GM12873 (cell line): ENCODE measurements around the gene GNAO1.

Experiments used
- TF ChIP-seq, protein P1 (sequence below): IDR thresholded peaks from 2 replicates; pipeline ENCODE4 v1.5.1; 2012; ENCODE audit warnings: low read depth, mild to moderate bottlenecking, moderate library complexity, low read length, control low read depth; ENCODE audit not compliant: insufficient read depth; ENCODE audit errors: missing control alignments

GNAO1 gene

DNA sequence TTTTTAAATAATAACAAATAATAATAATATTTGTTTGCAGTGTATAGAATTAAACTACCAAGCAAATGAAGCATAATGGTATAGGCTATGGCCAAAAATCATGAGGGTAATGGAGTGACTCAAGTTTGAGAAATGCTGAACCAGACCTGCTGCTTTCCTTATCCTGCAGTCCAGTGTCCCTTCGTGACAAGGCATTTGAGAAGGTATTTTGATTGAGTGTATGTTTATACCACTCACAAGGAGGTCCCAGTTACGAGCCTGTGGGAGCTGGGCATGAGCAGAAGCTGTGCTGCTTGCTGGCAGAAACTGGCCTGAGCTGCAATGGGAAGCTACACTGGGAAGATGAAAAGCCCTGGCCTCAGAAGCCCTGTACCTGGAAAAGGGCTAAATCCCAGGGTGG is 50.3 kb downstream of the GNAO1 start:
- TF ChIP-seq, protein P1, sequence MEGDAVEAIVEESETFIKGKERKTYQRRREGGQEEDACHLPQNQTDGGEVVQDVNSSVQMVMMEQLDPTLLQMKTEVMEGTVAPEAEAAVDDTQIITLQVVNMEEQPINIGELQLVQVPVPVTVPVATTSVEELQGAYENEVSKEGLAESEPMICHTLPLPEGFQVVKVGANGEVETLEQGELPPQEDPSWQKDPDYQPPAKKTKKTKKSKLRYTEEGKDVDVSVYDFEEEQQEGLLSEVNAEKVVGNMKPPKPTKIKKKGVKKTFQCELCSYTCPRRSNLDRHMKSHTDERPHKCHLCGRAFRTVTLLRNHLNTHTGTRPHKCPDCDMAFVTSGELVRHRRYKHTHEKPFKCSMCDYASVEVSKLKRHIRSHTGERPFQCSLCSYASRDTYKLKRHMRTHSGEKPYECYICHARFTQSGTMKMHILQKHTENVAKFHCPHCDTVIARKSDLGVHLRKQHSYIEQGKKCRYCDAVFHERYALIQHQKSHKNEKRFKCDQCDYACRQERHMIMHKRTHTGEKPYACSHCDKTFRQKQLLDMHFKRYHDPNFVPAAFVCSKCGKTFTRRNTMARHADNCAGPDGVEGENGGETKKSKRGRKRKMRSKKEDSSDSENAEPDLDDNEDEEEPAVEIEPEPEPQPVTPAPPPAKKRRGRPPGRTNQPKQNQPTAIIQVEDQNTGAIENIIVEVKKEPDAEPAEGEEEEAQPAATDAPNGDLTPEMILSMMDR = no peak

DNA sequence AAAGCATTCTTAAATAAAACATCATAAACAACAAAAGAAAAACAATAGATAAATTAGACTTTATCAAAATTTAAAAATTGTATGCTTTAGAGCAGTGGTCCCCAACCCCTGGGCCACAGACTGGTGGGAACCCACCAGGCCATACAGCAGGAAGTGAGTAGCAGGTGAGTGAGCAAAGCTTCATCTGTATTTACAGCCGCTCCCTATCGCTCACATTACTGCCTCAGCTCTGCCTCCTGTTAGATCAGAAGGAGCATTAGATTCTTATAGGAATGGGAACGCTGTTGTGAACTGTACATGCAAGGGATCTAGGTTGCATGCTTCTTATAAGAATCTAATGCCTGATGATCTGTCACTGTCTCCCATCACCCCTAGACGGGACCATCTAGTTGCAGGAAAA is 51.5 kb downstream of the GNAO1 start:
- TF ChIP-seq, protein P1 = no peak

DNA sequence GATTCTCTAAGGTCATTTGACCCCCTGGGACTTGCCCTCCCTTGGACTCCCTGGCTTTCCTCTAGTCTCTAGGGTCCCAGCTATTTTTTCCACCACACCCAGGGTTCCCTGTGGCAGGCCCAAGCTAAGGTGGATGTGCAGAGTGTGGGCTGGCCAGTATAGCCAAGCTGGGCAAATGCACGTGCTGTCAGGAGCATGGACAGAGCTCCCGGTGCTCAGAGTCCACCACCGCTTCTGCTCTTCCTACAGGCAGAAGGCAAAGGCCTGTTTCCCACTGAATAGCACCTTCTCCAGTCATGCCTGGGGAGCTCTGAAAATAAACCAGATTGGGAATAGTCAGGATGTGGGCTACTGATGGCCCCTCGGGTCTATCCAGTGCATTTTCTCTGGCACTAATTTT is 53.3 kb downstream of the GNAO1 start:
- TF ChIP-seq, protein P1 = no peak

DNA sequence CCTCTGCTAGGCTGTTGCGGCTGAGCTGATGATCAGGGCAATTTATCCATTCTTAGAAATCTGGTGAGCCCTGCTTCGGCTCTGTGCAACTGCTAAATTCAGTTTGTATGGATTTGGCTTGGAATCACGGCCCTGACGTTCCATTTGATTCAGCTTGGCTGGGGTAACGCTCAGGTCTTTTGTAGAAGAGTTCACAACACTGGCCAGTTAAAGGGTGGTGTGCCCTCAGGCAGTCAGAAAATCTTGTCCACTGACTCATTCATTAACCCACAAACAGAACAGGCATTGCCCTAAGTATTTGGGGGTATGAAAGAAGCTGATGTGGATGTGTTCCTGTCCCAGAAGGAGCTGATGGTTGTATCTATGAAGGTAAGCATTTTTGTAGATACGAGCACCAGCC is 53.9 kb downstream of the GNAO1 start:
- TF ChIP-seq, protein P1 = no peak

DNA sequence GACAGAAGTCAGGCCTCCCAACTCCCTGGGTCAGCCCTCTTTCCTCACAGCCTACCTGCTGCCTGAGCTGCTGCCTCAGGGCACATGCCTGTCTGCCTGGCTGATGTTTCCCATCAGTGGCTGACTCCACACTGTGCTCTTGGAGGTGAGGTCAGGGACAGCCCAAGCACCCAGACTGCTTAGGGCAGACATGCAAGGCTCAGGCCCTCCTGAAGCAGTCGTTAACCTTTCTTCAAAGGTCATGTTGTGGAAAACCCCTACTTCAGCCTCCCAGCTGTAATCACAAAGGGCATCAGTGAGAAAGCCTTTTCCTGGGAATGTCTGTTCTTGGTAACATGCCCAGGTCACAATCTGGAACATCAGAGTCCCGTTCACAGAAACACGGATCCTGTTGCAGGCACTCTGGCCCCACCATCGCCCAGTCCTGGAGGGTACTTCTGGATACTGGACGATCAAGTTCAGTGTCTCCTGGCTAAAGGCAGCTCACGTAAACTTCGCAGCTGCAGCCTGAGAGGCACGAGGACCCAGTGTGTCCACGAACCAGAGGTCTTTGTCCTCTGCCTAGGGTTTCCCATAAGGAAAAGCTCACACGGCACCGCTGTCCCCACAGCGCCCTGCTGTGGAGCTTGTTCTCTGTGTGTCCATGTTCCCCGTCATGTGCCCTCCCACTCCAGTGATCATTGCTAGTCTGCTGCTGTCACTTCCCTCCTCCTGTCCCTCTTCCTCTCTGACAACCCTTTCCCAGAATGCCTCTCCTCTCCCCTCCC is 54.9 kb downstream of the GNAO1 start:
- TF ChIP-seq, protein P1 = no peak

DNA sequence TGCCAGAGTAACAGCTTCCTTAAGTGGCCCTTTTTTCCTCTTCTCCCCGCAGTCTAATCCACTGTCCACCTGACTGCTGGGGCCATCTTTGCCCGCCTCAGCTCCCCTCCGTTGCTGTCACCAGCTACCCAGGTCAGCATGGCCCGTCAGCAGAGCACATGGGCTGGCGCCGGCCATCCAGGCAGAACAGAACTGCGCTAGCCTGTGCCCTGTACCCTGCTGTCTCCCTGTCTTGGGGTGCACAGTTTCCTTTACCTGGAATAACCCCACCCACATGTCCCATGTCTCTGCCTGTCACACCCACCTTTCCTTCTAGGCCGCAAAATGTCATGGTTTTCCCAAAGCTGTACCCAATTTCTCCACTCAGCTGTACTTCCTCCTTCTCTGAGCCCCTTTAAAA is 55.7 kb downstream of the GNAO1 start:
- TF ChIP-seq, protein P1 = no peak

DNA sequence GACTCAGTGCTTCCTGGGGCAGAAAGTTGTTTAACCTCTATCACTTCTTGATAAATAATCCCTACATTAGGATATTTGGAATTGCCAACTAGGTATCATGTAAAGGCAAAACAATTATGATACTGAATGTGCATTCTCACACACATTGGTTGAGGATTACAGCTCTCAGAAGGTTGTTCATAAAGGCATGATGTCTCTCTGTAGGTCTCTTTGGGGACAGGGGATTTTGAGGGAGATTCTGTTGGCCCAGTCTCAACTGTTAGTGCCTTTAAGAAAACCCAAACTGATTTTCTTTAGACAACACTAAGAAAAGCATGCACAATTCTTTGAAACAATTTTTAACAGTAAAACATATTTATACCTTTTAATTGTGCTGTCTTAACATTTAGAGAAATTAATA is 56.5 kb downstream of the GNAO1 start:
- TF ChIP-seq, protein P1 = no peak

DNA sequence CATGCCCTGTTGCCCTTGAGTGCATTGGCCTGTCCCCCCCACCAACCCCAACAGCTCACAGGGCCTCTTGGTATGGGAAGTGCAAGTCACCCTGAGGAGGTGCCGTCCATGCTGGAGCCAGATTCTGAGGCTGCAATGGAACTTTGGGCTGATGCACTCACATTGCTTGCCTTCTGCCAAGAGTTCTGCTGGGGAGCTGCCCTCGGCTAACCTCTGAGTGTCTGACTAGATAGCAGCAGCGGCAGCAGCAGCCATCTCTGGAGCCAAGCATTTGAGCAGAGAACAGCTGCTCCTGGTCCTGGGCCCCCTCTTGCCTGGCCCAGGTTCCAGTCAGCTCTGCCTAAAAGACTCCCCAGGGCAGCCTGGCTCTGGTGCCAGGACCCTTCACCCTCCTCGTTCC is 61.5 kb downstream of the GNAO1 start:
- TF ChIP-seq, protein P1 = no peak
